Urinary bladder (tissue), 4 donors: ENCODE results near the gene PKD1. TPM values are rescaled to one million over a fixed set of nuclear protein-coding genes. Genes with fewer than 3 reads are reported as not detected.

ENCODE experiments used
- DNase-seq: peaks from one replicate; pipeline ENCODE4 v3.0.0-alpha.2; 2015; ENCODE audit errors: extremely low spot score
- H3K27ac ChIP-seq: one replicate; pipeline ENCODE4 v1.5.1; 2013; ENCODE audit warnings: low read depth, mild to moderate bottlenecking, moderate library complexity
- H3K36me3 ChIP-seq: one replicate; pipeline ENCODE4 v1.6.1; 2013; ENCODE audit warnings: mild to moderate bottlenecking, moderate library complexity; ENCODE audit not compliant: insufficient read depth
- H3K4me1 ChIP-seq: one replicate; pipeline ENCODE4 v1.6.1; 2013; ENCODE audit warnings: mild to moderate bottlenecking, moderate library complexity; ENCODE audit not compliant: insufficient read depth
- H3K4me3 ChIP-seq: one replicate; pipeline ENCODE4 v1.5.1; 2013; ENCODE audit warnings: low read depth, low read length
- WGBS: extraction: QIAGEN DNeasy Blood & Tissue Kit; methylation state at CpG from one replicate; pipeline ENCODE4 v1.1.7; 2013; 5-methylcytosine and 5-hydroxymethylcytosine counted together
- polyA plus RNA-seq: library from polyadenylated mRNA; stranded (reverse); fragments of 200-250 nt; gene quantifications from one replicate; pipeline ENCODE4 v1.2.3, GENCODE V29; 2013
- total RNA-seq: library from RNA; depleted of rRNA; stranded (reverse); fragments of >200 nt; gene quantifications from one replicate; pipeline ENCODE4 v1.2.3, GENCODE V29; 2014
- donor health status: healthy with polysubstance abuse.
- donor health status: healthy.

PKD1 gene
- total and polyA plus RNA-seq, 2 donors, result 79.5 to 197 TPM

DNA sequence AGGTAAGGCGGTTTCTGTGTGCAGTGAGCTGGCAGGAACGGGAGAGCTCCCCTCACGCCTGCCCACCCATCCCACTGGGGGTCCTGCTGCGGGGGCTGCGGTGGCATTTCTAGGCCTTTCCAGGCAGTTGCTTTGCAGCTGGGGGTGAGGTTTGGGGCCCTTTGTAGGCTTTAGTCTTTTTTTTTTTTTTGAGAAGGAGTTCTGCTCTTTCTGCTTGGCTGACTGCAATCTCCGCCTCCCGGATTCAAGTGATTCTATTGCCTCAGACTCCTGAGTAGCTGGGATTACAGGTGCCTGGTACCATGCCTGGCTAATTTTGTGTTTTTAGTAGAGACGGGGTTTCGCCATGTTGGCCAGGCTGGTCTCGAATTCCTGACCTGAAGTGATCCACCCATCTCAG lies 76.8 kb downstream of the PKD1 start:
- WGBS, result 96% methylated on average over 10 of the region's 10 CpGs
- H3K27ac ChIP-seq, result no peak overlapping the region
- no peak overlapping the region for H3K4me3 ChIP-seq
- no peak for DNase-seq
- no peaks in the 10 kb centered on the region for H3K4me1 ChIP-seq
- H3K36me3 ChIP-seq, result peaks cover 6% of the 10 kb centered on the region

GRCh38 chr16:2058420-2058819 lies 77.3 kb downstream of the PKD1 start:
- H3K36me3 ChIP-seq, result peaks cover 5% of the 10 kb centered on the region
- no peaks in the 10 kb centered on the region for H3K4me1 ChIP-seq
- no peak overlapping the region for H3K27ac ChIP-seq
- H3K4me3 ChIP-seq, result no peak overlapping the region
- no peak for DNase-seq
- 84% methylated on average over 13 of the region's 13 CpGs for WGBS

GRCh38 chr16:2057438-2057837 lies 78.3 kb downstream of the PKD1 start:
- Histone ChIP-seq H3K36me3 (peaks cover 5% of the 10 kb centered on the region), H3K4me1 (no peaks in the 10 kb centered on the region), H3K4me3 (no peak overlapping the region), H3K27ac (no peak overlapping the region)
- 88% methylated on average over 10 of the region's 10 CpGs for WGBS
- no peak for DNase-seq

DNA sequence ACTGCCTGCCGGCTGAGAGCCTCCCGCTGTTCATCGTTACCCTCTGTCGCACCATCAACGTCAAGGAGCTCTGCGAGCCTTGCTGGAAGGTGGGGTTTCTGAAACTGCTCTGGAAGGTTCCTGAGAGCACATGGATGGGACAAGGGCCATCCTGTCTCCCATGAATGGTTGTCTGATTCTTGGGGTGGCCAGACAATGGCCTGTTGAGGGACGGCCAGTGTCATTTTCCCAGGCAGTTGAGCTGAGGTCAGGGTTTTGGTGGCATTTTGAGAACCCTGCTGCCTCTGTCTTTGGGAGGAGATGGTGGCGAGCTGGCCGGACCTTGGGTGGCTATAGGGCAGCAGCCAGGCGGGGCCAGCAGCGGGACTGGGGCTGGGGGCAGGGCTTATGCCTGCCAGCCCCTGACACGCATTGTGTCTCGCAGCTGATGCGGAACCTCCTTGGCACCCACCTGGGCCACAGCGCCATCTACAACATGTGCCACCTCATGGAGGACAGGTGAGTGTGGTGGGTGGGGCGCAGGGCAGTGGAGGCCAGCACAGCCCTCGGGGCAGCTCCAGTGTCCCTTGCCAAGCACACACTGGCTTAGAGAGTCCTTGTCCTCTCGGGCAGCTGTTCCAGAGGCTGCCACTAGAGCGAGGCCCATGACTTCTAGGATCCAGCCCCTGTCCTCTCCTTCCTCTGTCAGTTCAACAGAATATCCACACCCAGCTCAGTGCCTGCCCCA lies 78.9 kb downstream of the PKD1 start:
- peaks cover 5% of the 10 kb centered on the region for H3K36me3 ChIP-seq
- DNase-seq, result no peak
- no peak overlapping the region for H3K4me3 ChIP-seq
- no peaks in the 10 kb centered on the region for H3K4me1 ChIP-seq
- no peak overlapping the region for H3K27ac ChIP-seq
- 87% methylated on average over 19 of the region's 19 CpGs for WGBS

- Histone ChIP-seq H3K27ac (no peak overlapping the region), H3K4me3 (no peak overlapping the region), H3K36me3 (peaks cover 5% of the 10 kb centered on the region), H3K4me1 (no peaks in the 10 kb centered on the region)
- no peak for DNase-seq
- WGBS, result 67% methylated on average over 15 of the region's 15 CpGs
These were observed 79.6 kb downstream of the PKD1 start for GRCh38 chr16:2056077-2056476.

DNA sequence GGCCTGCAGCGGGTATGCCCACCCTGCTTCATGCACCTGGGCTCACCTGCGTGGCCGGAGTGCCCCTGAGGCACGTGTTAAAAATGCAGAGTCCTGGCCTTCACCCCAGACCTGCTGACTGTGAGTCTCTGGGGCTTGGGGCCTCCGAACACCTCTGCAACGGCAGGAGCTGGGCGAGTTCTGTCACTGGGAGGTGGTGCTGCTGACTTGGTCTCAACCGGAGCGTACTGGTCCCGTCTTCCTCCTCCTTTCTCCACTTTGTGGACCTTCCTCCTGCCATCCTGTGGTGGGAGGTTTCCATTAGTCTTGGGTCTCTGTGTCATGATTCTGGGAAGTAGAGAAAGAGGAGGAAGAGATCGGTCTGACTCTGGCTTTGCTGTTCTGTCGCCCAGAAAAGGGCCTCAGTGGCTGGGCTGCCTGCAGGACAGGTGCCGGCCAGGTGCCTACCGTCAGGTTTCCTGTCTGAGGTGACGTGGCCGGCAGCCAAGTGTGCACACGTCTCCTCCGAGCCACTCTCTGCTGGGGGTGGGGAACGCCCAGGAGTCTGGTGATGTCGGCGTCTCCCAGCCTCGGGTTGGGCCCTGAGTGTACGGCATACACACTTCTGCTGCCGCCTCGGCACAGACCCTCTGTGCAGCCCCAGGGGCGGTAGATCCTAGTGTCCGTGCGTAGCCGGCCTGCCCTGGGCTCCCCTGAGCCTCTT lies 81.0 kb downstream of the PKD1 start:
- DNase-seq, result no peak
- Histone ChIP-seq H3K36me3 (peaks cover 2% of the 10 kb centered on the region), H3K4me1 (no peaks in the 10 kb centered on the region), H3K27ac (no peak overlapping the region), H3K4me3 (no peak overlapping the region)
- WGBS, result 85% methylated on average over 29 of the region's 29 CpGs

GRCh38 chr16:2053897-2054296 lies 81.8 kb downstream of the PKD1 start:
- no peak for DNase-seq
- Histone ChIP-seq H3K4me1 (no peaks in the 10 kb centered on the region), H3K27ac (no peak overlapping the region), H3K36me3 (peaks cover 2% of the 10 kb centered on the region), H3K4me3 (no peak overlapping the region)
- 96% methylated on average over 17 of the region's 17 CpGs for WGBS

DNA sequence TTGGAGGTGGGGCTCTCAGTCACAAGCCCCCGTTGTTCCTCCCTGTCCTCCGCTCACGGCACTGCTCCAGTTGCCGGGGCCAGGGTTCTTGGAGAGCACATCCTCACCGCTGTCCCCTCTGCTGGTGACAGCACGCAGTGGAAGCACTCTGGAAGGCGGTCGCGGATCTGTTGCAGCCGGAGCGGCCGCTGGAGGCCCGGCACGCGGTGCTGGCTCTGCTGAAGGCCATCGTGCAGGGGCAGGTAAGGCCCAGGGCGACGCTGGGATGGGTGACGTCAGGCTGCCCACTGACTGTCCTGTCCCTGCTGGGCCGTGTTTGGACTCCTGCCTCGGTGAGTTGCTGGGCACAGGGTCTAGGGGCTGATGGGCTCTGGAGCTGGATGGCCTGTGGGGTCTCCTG lies 82.5 kb downstream of the PKD1 start:
- H3K4me1 ChIP-seq, result no peaks in the 10 kb centered on the region
- no peak for DNase-seq
- peaks cover 2% of the 10 kb centered on the region for H3K36me3 ChIP-seq
- no peak overlapping the region for H3K4me3 ChIP-seq
- 94% methylated on average over 21 of the region's 21 CpGs for WGBS
- no peak overlapping the region for H3K27ac ChIP-seq

- Histone ChIP-seq H3K27ac (no peak overlapping the region), H3K36me3 (no peaks in the 10 kb centered on the region)
- DNase-seq, result no peak
These were observed 87.6 kb downstream of the PKD1 start for GRCh38 chr16:2048116-2048543.

GRCh38 chr16:2047330-2048115 lies 88.2 kb downstream of the PKD1 start, which contains the start of the genes NTHL1 and TSC2:
Gene NTHL1, minus strand, starts transcription at chr16:2047834. Its CDS starts 11 bp downstream, at chr16:2047823.
Gene TSC2, plus strand, starts transcription at chr16:2047985. Its CDS starts 631 bp downstream, at chr16:2048616.
- H3K27ac ChIP-seq, result no peak within 1 kb of the TSS
- H3K36me3 ChIP-seq, result no peaks in the 10 kb centered on the region
- under 1% methylated on average over 81 of the region's 81 CpGs for WGBS
- H3K4me1 ChIP-seq, result no peaks in the 10 kb centered on the region
- peak; percentile 87 for DNase-seq
- H3K4me3 ChIP-seq, result peak within 1 kb of the TSS; percentile 74

More at GRCh38 chr16:2048116-2048543, 87.6 kb downstream of the PKD1 start:
- peak overlapping the region; percentile 74 for H3K4me3 ChIP-seq
- under 1% methylated on average over 30 of the region's 30 CpGs for WGBS
- no peaks in the 10 kb centered on the region for H3K4me1 ChIP-seq

DNA sequence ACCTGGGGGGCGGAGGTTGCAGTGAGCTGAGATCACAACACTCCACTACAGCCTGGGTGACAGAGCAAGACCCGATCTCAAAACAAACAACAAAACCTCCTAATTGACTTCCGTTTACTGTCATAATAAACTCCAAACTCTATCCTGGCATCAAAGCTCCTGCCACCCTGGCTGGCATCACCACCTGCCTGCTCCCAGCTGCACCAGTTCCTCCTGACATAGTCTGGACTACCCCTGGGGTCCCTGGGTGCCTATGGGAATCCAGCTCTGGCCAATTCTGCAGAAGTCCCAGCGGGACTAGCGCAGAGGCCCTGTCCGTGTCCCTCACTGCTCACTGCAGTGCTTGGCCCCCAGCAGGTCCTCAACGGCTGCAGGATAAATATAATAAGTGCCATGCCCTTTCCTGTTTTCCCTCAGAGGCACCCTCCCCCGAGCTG lies 88.8 kb downstream of the PKD1 start:
- H3K4me3 ChIP-seq, result peak overlapping the region; percentile 74
- no peak overlapping the region for H3K27ac ChIP-seq
- H3K36me3 ChIP-seq, result no peaks in the 10 kb centered on the region
- DNase-seq, result no peak
- 20% methylated on average over 8 of the region's 8 CpGs for whole genome bisulfite sequencing
- no peaks in the 10 kb centered on the region for H3K4me1 ChIP-seq

- 83% methylated on average over 21 of the region's 21 CpGs for WGBS
- DNase-seq, result no peak
- Histone ChIP-seq H3K4me3 (no peak overlapping the region), H3K4me1 (no peaks in the 10 kb centered on the region), H3K36me3 (no peaks in the 10 kb centered on the region), H3K27ac (no peak overlapping the region)
These were observed 89.5 kb downstream of the PKD1 start for GRCh38 chr16:2045965-2046892.

DNA sequence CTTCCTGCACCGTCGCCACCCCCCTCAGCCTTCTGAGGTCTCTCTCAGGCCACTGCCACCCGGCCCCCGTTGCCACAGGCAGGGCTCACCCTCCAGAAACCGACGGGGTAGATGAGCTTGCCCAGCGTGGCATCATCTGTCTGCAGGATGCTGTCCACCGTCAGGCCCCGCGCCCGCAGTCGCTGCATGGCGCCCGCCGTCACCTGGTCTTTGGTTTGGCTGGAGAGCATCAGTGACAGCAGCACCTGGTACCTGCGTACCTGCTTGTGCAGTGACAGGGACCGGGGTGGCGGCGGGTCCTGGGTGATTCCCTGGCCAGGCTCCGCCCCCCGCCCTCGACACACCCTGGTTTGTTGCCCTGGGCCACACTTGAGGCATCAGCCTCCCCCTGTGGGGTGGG lies 91.2 kb downstream of the PKD1 start:
- Histone ChIP-seq H3K4me1 (peaks cover 2% of the 10 kb centered on the region), H3K36me3 (no peaks in the 10 kb centered on the region), H3K27ac (no peak overlapping the region), H3K4me3 (no peak overlapping the region)
- 89% methylated on average over 22 of the region's 22 CpGs for WGBS
- DNase-seq, result no peak
